ENCODE results near the gene OPRM1. TPM values are rescaled to one million over a fixed set of nuclear protein-coding genes. Genes with fewer than 3 reads are reported as not detected.
A peak's percentile ranks its signal among the peaks of the same experiment; 100 is the strongest.

Gene OPRM1
- total RNA-seq, 1 donor from 2014 or later = not detected

DNA sequence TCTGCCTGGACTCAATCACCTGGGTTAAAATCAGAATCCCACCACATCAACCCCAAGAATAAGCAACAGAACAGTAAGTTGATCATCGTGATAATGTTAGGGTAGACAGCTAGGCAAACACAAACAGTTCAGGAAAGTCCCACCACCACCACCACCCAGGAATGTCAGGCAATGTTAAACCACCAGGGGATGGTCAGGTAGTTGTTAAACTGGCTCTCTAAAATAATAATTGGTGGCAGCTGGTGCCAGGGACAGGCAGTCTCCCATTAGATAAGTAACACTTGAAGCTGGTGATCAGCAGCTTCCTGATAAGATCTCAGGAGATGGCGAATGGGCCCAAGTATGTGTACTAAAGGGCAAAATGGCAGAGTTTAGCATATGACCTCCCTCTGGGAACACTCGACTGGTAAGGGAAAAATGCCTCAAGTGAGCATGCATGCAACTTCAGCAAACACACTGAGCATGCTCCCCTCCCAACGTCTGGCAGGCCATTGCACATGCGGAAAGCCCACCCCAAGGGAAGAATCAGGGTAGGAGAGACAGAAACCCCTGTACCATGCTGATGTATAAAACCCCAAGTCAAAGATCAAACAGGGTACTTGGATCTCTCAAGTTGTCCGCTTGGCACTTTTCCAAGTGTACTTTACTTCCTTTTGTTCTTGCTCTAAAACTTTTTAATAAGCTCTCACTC lies 250.9 kb downstream of the OPRM1 start:
- Mint-ChIP-seq H3K36me3 (ENCODE audit: insufficient read depth) (peaks cover 2% of the 10 kb centered on the region), H3K4me3 (ENCODE audit: low read depth) (no peak overlapping the region), H3K27ac (peak overlapping the region; percentile 10), H3K9me3 (ENCODE audit: low read depth) (peaks cover 6% of the 10 kb centered on the region), H3K27me3 (no peaks in the 10 kb centered on the region), H3K4me1 (ENCODE audit: low read depth) (no peaks in the 10 kb centered on the region)
- no peak for DNase-seq (ENCODE audit: low spot score, unreplicated experiment)
- TF ChIP-seq, protein P1, sequence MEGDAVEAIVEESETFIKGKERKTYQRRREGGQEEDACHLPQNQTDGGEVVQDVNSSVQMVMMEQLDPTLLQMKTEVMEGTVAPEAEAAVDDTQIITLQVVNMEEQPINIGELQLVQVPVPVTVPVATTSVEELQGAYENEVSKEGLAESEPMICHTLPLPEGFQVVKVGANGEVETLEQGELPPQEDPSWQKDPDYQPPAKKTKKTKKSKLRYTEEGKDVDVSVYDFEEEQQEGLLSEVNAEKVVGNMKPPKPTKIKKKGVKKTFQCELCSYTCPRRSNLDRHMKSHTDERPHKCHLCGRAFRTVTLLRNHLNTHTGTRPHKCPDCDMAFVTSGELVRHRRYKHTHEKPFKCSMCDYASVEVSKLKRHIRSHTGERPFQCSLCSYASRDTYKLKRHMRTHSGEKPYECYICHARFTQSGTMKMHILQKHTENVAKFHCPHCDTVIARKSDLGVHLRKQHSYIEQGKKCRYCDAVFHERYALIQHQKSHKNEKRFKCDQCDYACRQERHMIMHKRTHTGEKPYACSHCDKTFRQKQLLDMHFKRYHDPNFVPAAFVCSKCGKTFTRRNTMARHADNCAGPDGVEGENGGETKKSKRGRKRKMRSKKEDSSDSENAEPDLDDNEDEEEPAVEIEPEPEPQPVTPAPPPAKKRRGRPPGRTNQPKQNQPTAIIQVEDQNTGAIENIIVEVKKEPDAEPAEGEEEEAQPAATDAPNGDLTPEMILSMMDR (IDR thresholded peaks at IDR 0.05; ENCODE audit: unreplicated experiment) = no peak

DNA sequence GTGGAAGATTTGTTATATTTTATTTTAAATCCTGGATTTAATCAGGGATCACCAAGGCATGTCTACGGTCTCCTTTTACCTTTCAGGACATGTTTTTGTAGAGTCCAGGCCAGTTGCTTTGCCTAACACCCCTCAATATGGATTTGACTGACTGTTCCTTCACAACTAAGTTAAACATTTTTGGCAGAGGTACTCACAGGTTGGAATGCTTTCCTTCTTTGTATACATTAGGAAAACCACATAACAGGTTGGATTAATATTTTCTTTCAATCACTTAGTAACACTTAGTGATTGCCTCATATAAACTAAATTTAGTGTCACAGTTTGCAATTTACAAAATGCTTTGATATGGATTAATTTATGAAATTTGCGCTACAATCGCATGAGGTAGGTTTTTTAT lies 253.0 kb downstream of the OPRM1 start:
- no peaks in the 10 kb centered on the region for H3K27me3 Mint-ChIP-seq
- no peaks in the 10 kb centered on the region for H3K4me1 Mint-ChIP-seq (ENCODE audit: low read depth)
- H3K9me3 Mint-ChIP-seq (ENCODE audit: low read depth) = peaks cover 6% of the 10 kb centered on the region
- H3K27ac Mint-ChIP-seq = no peak overlapping the region
- H3K36me3 Mint-ChIP-seq (ENCODE audit: insufficient read depth) = peaks cover 2% of the 10 kb centered on the region
- TF ChIP-seq, protein P1 (IDR thresholded peaks at IDR 0.05; ENCODE audit: unreplicated experiment) = no peak
- H3K4me3 Mint-ChIP-seq (ENCODE audit: low read depth) = no peak overlapping the region
- DNase-seq (ENCODE audit: low spot score, unreplicated experiment) = no peak

DNA sequence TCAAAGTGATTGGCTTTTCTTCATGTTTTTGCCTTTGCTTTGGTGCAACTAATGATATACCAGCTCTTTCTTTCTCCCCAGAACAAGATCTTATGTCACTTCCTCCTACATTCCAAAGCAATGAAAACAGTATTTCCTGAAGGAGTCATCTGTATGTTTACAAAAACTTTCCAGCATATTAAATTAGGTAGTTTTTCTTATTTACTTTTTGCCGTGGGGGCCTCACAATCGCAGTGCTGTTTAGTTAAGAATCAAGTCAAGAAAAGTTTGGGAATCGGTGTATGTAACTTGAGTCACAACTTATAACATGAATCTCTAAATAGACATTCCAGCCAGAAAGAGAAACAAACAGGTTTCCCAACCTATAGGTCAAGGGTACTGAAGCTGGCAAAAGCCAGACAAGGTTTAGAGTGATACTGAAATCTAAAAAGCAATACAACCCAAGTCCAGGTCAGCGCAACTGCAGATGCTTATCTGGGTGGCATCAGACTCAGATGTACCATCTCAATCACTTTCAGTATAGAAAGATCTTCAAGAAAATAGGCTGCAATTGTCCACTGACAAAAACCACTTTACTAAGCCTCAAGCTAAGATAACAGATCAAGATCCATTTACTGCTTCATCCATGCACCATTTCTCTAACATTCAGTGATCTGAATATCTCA lies 253.9 kb downstream of the OPRM1 start:
- H3K27me3 Mint-ChIP-seq = no peaks in the 10 kb centered on the region
- no peak for DNase-seq (ENCODE audit: low spot score, unreplicated experiment)
- H3K36me3 Mint-ChIP-seq (ENCODE audit: insufficient read depth) = peaks cover 2% of the 10 kb centered on the region
- peak overlapping the region; percentile 78 for H3K27ac Mint-ChIP-seq
- peaks cover 4% of the 10 kb centered on the region for H3K4me1 Mint-ChIP-seq (ENCODE audit: low read depth)
- peaks cover 6% of the 10 kb centered on the region for H3K9me3 Mint-ChIP-seq (ENCODE audit: low read depth)
- no peak overlapping the region for H3K4me3 Mint-ChIP-seq (ENCODE audit: low read depth)
- TF ChIP-seq, protein P1 (IDR thresholded peaks at IDR 0.05; ENCODE audit: unreplicated experiment) = no peak

DNA sequence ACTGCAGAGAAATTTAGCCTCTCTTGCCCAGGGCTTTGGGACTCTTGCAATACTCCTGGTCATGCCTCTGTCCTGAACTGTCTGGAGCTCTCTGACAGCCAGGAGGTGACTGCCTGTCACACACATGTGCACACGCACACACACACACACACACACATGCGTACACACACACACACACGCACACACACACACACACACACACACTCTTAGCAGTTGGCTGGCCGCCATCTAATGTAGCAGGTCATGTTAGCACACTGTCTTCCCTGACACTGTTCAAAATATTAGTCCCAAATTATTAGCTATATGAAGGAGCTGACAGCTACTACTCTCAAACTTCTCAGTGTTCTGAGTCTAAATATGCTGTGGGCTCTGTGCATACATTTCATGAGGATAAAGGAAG lies 256.7 kb downstream of the OPRM1 start:
- no peaks in the 10 kb centered on the region for H3K27me3 Mint-ChIP-seq
- DNase-seq (ENCODE audit: low spot score, unreplicated experiment) = no peak
- no peaks in the 10 kb centered on the region for H3K9me3 Mint-ChIP-seq (ENCODE audit: low read depth)
- peaks cover 9% of the 10 kb centered on the region for H3K4me1 Mint-ChIP-seq (ENCODE audit: low read depth)
- H3K4me3 Mint-ChIP-seq (ENCODE audit: low read depth) = no peak overlapping the region
- H3K36me3 Mint-ChIP-seq (ENCODE audit: insufficient read depth) = no peaks in the 10 kb centered on the region
- TF ChIP-seq, protein P1 (IDR thresholded peaks at IDR 0.05; ENCODE audit: unreplicated experiment) = no peak
- H3K27ac Mint-ChIP-seq = no peak overlapping the region
